Islet precursor cell (in vitro differentiated cells): ENCODE data around the gene RARA.

Experiments
- DNase-seq: peaks from one replicate; pipeline ENCODE4 v3.0.0-alpha.2; 2018

Gene RARA

DNA sequence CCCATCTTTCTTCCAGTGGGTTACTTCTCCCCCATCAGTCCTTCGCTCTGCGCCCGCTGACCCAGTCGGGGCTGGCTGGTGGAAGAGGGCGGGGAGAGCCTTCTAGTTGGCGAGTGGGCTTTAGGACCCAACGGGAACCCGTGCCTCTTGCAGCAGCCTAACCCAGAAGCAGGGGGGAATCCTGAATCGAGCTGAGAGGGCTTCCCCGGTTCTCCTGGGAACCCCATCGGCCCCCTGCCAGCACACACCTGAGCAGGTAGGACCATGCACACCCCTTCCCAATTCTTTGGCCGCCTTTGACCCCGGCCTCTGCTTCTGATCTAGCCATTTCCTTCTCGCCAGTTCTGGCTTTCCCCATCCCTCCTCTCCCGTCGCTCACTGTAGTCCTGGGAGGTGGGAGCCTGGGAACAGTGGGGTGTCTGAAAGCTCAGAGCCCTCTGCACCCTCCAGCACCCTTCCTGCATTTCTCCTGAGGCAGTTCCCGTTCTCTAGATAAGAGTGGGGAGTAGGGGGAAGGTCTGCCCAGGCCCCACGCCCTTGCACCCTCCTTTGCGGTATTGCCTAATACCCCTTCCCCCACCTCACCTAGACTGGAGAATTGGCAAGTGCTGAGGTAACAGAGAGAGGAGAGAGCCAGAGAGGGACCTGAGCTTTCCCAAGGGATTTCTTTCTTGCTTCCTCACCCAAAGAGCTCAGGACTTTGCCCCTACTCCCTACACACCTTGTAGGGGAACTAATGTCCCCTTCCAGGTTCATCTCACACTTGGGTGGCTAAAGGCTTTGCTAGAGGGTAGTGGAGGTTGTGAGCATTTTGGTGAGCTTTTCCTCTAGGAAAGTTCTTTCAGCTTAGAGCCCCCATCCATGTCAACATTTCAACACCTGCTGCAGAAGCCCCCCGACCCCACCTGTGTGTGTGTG lies at the start of gene RARA:
Gene RARA, plus strand, starts transcription at position 150 of the 918 bp plus-strand sequence. CDS start 22,039 bp downstream, outside the sequence.
- peak; percentile 91 for DNase-seq

DNA sequence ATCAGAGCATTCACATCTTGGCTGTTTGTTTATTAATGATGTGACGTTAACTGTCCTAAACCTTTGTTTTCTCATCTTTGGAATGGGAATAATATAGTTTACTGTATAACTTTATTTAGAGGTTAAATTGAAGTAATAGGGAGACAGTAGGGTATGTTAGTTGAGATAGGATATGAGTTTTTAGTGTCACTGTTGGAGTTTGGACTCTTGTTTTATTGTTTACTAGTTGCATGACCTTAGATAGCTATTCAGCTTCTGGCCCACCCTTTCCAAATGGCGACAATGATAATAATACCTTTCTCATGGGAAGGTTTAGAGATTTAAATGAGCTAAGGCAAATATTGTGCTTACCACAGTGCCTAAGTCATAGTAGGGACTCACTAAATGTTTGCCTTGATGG lies 49.5 kb upstream of the RARA start:
- no peak for DNase-seq

DNA sequence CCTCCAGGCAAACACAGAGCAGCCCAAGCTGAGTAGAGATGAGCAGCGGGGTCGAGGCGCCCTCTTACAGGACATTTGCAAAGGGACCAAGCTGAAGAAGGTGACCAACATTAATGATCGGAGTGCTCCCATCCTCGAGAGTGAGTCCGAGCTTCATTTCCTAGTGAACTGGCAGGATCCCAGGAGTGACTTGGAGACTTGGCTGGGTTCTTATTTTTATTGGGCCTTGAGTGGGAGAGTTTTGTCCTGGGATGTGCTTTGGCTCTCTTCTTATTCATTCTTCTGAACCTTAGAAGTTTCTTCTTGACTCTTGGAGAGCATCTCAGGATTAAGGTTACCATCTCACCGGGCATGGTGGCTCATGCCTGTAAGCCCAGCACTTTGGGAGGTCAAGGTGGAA lies 48.5 kb upstream of the RARA start:
- no peak for DNase-seq

DNA sequence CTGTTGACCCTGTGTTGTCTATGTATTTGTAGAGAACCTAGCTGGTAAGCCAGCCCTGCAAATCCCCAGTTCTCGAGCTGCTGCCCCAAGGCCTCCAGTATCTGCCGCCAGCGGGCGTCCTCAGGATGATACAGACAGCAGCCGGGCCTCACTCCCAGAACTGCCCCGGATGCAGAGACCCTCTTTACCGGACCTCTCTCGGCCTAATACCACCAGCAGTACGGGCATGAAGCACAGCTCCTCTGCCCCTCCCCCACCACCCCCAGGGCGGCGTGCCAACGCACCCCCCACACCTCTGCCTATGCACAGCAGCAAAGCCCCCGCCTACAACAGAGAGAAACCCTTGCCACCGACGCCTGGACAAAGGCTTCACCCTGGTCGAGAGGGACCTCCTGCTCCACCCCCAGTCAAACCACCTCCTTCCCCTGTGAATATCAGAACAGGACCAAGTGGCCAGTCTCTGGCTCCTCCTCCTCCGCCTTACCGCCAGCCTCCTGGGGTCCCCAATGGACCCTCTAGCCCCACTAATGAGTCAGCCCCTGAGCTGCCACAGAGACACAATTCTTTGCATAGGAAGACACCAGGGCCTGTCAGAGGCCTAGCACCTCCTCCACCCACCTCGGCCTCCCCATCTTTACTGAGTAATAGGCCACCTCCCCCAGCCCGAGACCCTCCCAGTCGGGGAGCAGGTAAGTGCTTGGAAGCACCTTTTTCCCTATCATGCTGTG lies 44.4 kb upstream of the RARA start:
- DNase-seq, result no peak

DNA sequence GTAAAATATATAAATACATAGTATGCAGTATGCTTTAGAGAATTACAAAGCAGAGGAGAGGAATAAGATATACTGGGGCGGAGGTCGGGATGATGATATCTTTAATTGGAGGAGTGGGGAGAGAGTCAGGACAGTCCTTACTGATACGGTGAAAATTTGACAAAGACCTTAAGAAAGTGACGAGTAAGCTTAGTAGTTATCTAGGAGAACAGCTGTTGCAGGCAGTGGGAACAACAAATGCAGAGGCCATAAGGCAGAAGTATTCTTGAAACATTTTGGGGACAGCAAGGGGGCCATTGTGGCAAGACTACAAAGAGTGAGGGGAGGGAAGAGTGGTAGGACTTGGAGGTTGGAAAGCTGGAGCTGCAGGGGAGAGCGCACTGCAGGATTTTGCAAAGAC lies 43.6 kb upstream of the RARA start:
- no peak for DNase-seq

DNA sequence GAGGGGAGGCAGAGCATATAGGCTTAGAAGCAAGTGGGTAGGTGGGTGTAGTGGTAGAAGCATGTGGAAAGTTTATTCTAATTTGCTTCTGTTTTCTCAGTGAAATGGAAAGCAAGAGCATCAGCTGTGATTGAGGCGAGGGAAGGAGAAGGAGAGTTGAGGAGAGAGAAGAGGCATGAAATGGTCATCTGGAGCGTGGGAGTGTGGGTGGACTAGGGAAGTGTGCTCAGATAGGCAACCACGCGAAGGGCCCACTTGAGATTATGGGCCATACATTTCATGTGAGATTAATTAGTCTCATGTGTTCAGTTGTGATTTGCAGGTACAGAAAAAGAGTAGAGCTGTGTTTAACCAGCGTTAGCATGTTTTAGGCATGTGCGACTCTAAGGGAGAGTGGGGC lies 42.1 kb upstream of the RARA start:
- no peak for DNase-seq

DNA sequence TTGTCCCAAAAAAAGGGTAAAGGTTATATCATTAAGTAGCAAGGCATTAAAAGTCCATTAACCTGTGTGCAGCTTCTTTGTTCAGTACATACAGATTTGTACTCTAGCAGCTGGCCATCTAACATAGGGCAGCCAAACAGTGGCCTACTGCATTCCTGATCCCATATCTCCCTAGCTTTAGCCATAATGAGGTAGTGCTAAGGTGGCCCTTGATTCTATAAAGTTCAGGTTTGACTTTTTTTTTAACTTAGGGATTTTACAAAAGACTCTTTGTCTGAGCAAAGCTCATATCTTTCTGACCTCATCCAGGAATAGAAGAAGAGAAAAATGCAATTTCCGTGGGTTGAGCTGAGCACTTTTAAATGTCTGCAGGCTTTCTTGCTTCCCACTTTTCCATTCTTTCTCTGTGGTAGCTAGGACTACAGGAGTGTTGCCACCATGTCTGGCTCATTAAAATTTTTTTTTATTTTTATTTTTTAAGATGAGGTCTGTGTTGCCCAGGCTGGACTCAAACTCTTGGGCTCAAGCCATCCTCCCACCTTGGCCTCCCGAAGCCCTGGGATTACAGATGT lies 40.8 kb upstream of the RARA start:
- no peak for DNase-seq

DNA sequence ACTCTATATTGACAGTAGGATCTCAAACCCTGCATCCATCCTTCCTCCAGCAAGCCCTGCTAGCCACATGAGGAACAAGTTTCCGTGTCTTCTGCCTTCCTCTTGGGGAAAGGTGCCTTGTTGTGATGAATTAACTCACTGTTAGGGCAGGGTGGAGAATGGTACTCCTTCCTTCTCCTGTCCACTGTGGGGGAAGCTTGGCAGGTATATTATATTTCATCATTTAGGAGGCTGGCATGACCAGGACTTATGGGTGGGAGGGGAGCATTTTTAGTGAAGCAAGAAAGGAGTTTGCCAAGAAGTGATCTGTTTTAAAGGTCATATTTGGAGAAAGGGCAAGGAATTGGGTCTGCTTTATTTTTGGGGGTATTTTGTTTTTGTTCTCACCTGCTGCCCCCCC lies 30.6 kb upstream of the RARA start:
- no peak for DNase-seq

DNA sequence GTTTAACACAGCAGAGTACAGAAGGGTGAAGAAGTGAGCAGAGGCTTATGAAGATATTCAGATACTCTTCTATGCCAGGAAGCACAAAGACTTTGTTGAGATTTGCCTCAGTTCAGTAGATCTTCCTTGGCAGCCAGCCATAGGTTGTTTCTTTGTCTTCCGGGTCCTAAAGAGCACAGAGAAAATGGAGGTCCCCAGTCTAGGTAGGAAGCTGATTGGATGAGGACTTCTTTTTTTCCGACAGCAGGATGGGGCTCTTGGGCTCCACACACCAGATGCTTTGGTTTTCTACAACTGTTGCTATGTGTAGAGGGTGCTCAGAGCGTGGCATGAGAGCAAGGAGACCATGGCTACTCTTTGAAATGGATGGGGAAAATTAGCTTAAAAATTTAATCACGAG lies 29.6 kb upstream of the RARA start:
- DNase-seq, result no peak

DNA sequence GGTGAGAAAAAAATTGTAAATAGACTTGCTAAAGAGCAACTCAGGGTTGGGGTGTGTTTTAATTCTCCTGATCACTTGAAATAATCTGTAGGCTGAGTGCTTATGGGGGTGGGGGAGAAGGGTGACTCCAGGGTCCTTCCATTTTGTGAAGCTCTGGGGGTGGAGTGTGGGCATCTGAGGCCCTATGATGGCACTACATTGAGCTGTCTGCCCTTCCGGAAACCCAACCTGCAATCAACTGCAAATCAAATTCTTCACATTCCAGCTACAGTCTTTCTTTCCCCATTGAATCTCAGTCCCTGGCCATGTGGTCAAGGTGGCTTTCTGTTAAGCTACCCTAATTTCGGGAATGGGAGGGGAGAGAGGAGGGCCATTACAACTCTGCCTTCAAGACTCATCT lies 27.3 kb upstream of the RARA start:
- no peak for DNase-seq

DNA sequence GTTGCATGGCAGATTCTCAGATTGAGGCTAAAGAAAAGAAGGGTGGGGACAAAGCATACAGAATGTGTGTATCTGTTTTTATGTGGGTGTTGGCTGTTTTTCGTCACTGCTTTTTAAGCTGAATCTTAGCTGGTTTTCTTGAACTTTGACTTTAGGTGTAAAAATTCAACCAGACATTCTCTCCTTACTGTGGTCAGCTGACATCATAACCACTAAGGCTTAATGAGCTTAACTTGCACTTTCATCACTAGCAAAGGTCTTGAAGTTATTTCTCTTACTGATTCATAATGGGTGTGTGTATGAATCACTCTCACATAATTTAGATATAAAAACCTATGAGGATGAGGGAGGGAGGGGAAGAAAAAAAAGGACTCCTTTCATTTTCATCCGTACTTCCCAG lies 25.3 kb upstream of the RARA start:
- no peak for DNase-seq

DNA sequence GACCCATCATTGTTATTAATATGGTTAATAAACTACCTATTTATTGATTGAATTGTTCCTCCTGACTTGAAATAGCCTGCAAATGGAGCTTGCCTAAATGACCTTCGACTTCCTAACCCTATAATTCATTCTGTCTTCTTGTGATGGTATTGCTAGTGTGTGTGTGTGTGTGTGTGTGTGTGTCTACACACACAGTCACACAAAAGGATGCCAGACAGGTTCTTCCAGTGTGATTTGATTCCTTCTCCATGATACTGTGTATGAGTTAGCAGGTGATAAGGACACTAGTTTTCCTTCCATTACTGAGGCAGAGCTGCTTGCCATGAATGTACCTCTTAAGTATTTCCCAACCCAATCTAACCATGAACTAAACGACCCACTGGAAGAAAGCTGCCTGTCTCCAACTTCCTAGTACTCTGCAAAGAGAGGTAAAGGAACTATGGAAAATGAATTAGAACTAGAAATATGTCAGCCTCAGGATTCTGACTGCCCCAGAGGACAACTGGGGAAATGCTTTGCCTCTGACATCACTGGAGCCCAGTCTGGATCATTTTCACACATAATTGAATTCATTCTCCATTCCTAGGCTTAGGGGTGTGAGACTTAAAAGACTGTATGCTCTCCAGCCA lies 24.8 kb upstream of the RARA start:
- DNase-seq, result no peak

DNA sequence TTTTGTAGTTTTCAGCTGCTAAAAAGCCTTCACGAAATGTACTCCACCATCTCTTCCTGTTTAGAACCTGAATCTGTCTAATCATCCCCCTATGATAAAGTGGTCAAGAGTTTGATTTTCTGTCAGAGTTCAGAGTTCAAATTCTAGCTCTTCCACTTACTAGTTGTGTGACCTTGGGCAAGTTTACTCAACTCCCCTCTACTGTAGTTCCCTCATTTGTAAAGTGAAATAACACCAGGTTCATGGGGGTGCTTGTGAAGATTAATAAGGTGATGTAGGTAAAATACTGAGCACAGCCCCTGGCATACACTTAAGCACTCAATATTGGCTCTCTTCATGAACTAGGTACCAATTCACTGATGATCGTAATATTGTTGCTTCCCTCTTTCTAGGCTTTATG lies 22.5 kb upstream of the RARA start:
- DNase-seq, result no peak

DNA sequence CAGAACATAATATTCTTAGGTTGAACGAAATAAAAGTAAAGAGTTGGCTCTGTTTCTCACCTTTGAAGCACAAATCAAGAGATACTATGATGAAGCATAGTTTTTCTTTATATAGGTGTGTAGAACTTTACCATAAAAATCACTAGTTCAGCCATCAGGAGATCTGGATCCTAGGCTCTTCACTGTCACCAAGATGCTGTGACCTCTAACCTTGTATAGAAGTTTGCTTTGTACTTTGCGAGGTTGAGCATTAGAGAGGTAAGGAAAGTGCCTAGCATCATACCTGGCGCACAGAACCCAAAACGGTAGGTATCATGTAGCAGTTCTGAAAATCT lies 21.9 kb upstream of the RARA start:
- DNase-seq, result no peak

DNA sequence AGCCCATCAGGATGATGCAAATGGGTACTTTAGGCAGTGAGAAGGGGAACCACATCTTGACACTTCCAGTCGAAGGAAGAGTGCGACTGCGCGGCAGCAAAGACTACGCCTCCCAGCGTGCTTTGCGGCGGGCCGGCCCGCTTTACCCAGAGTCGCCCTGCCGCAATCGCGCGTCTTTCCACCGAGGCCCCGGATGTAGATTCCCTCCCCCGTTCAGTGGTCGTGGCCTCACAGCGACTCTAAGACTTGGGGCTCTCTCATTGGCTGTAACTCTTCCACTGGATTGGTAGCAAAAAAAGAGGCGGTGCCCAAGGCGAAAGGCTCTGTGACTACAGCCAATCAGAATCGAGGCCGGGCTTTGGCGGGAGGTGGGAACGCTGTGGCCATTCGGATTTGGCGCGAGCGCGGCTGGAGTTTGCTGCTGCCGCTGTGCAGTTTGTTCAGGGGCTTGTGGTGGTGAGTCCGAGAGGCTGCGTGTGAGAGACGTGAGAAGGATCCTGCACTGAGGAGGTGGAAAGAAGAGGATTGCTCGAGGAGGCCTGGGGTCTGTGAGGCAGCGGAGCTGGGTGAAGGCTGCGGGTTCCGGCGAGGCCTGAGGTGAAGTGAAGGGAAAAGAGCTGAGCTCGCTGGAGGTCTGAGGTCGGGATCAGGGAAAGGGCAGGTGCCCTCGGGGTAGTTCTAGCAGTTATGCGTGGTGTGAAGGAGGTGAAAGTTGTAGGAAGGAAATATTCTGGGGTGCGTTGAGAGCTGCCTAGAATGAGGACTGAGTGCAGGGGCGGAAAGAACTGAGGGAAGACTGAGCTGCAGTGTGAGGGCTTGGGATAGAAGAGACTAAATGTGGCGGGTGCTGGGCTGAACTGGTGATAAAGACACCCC lies 21.2 kb upstream of the RARA start, which contains the start of gene CDC6:
Gene CDC6, plus strand, starts transcription at position 386 of the 876 bp plus-strand sequence. CDS start 1,542 bp downstream, outside the sequence.
- DNase-seq, result peak; percentile 100

DNA sequence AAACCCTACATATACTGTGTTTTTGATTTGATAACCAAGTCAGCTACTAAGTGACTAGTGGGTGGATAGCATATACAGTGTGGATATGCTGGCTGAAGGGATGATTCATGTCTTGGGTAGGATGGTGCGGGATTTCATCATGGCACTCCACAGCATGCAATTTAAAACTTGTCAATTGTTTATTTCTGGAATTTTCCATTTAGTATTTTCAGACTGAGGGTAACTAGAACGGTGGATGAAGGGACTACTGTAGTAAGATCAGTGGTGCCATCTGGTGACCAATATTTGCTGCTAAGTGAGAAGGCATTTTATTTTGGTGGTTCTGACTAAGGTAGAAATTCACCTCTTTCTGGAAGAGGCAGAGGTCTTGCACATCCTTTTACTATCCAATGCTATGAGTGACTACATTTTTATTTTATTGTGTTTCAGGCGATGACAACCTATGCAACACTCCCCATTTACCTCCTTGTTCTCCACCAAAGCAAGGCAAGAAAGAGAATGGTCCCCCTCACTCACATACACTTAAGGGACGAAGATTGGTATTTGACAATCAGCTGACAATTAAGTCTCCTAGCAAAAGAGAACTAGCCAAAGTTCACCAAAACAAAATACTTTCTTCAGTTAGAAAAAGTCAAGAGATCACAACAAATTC lies 18.2 kb upstream of the RARA start:
- peak; percentile 64 for DNase-seq

DNA sequence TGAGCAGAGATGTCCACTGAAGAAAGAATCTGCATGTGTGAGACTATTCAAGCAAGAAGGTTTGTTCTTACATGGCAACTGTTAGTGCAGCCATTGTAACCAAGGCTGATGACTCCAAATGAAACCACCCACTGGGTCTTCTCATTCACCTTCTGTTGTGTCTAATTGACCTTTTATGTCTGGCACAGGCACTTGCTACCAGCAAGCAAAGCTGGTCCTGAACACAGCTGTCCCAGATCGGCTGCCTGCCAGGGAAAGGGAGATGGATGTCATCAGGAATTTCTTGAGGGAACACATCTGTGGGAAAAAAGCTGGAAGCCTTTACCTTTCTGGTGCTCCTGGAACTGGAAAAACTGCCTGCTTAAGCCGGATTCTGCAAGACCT lies 17.7 kb upstream of the RARA start:
- no peak for DNase-seq

DNA sequence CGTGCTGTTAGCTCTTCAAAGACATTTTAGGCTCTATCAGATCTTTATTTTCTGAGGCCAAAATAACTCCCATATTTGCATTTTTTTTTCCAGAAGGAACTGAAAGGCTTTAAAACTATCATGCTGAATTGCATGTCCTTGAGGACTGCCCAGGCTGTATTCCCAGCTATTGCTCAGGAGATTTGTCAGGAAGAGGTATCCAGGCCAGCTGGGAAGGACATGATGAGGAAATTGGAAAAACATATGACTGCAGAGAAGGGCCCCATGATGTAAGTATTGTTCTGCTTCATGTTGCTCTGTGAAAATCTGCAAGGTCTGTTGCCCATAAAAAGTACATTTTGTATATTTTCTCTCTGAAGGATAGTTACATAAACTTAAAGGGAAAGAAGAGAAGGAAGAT lies 15.6 kb upstream of the RARA start:
- no peak for DNase-seq

DNA sequence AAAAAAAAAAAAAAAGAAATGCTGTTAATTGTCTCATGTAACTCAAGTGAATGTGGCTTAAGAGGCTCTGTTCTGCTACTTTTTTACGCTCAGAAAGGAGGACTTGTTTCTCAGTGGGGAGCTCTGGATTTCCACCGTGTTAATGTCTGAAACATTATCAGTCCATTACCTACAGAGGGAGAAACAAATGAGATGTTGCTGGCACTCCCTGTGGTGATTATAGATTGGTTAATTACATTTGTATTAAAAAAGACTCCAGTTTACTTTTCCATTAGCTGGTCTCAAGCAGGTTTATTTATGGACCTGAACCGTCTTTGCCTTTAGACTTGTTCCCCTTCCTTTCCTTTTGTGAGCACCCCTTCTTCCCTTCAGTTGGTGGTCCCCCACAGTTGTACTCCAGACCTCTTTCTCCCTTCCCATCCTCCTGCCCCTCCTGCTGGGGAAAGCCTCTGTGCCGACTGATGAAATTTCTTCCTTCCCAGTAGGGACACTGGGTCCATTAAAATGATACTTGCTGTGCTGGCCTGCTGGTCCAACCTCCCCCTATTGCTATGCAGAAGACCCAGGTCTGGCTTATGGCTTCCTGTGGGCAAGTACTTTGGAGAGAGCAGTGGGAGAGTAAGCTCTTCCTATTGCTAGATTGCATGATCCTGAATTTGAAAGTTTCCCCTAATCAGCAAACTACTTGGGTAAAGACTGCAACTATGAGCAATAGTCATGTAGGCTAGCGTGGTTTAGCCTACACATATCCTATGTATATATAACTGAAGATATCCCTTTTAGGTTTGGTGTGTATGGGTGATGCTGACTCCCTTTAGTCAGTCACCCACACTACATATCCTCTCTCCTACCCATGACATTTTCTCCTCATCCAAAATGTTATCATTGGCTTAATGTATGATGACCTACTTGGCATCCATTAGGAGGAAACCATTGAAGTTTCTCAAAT lies 13.2 kb upstream of the RARA start:
- no peak for DNase-seq

DNA sequence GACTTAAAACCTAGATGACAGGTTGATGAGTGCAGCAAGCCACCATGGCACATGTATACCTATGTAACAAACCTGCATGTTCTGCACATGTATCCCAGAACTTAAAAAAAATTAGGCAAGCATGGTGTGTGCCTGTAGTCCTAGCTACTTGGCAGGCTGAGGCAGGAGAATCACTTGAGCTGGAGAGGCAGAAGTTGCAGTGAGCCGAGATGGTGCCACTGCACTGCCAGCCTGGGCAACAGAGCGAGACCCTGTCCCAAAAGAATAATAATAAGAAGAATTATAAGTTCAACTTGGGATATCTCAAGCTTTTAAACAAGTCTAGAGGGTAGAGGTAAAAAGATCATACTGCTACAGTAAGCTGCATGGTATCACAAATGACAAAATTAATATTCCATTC lies 11.5 kb upstream of the RARA start:
- DNase-seq, result no peak

DNA sequence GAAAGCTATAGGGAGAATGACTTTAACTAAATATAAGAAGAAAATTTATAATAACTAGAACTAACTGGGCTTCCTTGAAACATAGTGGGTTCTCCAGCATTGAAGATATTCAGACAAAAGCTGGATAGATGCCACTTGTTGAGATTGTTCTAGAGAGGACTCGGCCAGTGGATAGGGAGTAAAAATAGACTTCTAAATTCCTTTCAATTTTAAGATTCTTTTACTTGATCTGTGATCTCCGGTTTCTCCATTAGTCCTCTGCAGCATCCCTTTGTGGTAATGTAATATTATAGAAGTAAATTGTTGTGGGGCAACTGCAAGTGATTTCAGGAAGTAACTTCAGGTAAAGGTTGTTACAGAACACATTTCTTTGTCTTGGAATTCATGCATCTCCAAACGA lies 10.3 kb upstream of the RARA start:
- no peak for DNase-seq
